ENCODE data around the gene KCNAB1. TPM values are rescaled to one million over a fixed set of nuclear protein-coding genes. Genes with fewer than 3 reads are reported as not detected.

The KCNAB1 gene
- total RNA-seq, 1 experiment from 2014 or later = not detected

- DNase-seq (no peak), ATAC-seq (no peak)
- ChIA-PET POLR2A (ENCODE audit: unreplicated experiment) (no interaction called here), CTCF (no interaction called here)
- Histone ChIP-seq H3K79me2 (ENCODE audit: low read length) (no peaks in the 10 kb centered on the region), H3K9ac (ENCODE audit: low read length) (no peak overlapping the region), H3F3A (ENCODE audit: low read length, unreplicated experiment) (no peaks in the 10 kb centered on the region), H3K4me3 (ENCODE audit: low read length) (no peak overlapping the region), H3K9me2 (replicated peaks; ENCODE audit: low read length) (no peaks in the 10 kb centered on the region), H3K27me3 (ENCODE audit: low read length) (peaks cover 85% of the 10 kb centered on the region), H4K20me1 (ENCODE audit: low read length) (no peaks in the 10 kb centered on the region), H3K4me2 (ENCODE audit: low read length) (no peak overlapping the region), H2AFZ (ENCODE audit: low read length) (no peak overlapping the region), H3K4me1 (ENCODE audit: insufficient read depth, low read length) (no peaks in the 10 kb centered on the region), H3K27ac (ENCODE audit: low read length) (no peak overlapping the region), H3K36me3 (ENCODE audit: low read depth, low read length) (no peaks in the 10 kb centered on the region), H3K9me3 (ENCODE audit: low read length) (no peaks in the 10 kb centered on the region)
- TF ChIP-seq EZH2phosphoT487 (IDR thresholded peaks at IDR 0.05; ENCODE audit: borderline replicate concordance, low read length) (no peak), CTCF (conservative IDR thresholded peaks at IDR 0.05; ENCODE audit: low read depth, low read length) (no peak), EZH2 (IDR thresholded peaks at IDR 0.05; ENCODE audit: low read length, unreplicated experiment) (no peak)
- no TSS peak for BruUV-seq (replicated peaks)
- intact Hi-C loops (cut with micrococcal nuclease) = no loop called here
These were observed 270.5 kb downstream of the KCNAB1 start for GRCh38 chr3:156390846-156391245.

GRCh38 chr3:156395961-156396710 lies 275.8 kb downstream of the KCNAB1 start:
- H3F3A ChIP-seq (ENCODE audit: low read length, unreplicated experiment) = no peaks in the 10 kb centered on the region
- intact Hi-C loops (cut with micrococcal nuclease) = no loop called here
- TF ChIP-seq EZH2 (IDR thresholded peaks at IDR 0.05; ENCODE audit: low read length, unreplicated experiment) (no peak), CTCF (conservative IDR thresholded peaks at IDR 0.05; ENCODE audit: low read depth, low read length) (no peak), EZH2phosphoT487 (IDR thresholded peaks at IDR 0.05; ENCODE audit: borderline replicate concordance, low read length) (no peak)
- no peak overlapping the region for H2AFZ ChIP-seq (ENCODE audit: low read length)
- no TSS peak for BruUV-seq (replicated peaks)
- H3K4me3 ChIP-seq (ENCODE audit: low read length) = no peak overlapping the region
- H3K36me3 ChIP-seq (ENCODE audit: low read depth, low read length) = no peaks in the 10 kb centered on the region
- H3K9me3 ChIP-seq (ENCODE audit: low read length) = no peaks in the 10 kb centered on the region
- H3K27me3 ChIP-seq (ENCODE audit: low read length) = peaks cover 74% of the 10 kb centered on the region
- H3K79me2 ChIP-seq (ENCODE audit: low read length) = no peaks in the 10 kb centered on the region
- H3K27ac ChIP-seq (ENCODE audit: low read length) = no peak overlapping the region
- POLR2A ChIA-PET (ENCODE audit: unreplicated experiment) = no interaction called here
- ATAC-seq = no peak
- no peak overlapping the region for H3K4me2 ChIP-seq (ENCODE audit: low read length)
- no peaks in the 10 kb centered on the region for H4K20me1 ChIP-seq (ENCODE audit: low read length)
- H3K9ac ChIP-seq (ENCODE audit: low read length) = no peak overlapping the region
- H3K4me1 ChIP-seq (ENCODE audit: insufficient read depth, low read length) = no peaks in the 10 kb centered on the region
- CTCF ChIA-PET = interaction anchor here (0.6 kb wide), 1 partner anchor 114 kb away, joined by 3 read pairs; no protein-coding TSS in a partner anchor
- no peak for DNase-seq
- H3K9me2 ChIP-seq (replicated peaks; ENCODE audit: low read length) = no peaks in the 10 kb centered on the region

- Histone ChIP-seq H3F3A (ENCODE audit: low read length, unreplicated experiment) (no peaks in the 10 kb centered on the region), H3K9me2 (replicated peaks; ENCODE audit: low read length) (no peaks in the 10 kb centered on the region), H3K4me3 (ENCODE audit: low read length) (no peak overlapping the region), H3K79me2 (ENCODE audit: low read length) (no peaks in the 10 kb centered on the region), H3K27ac (ENCODE audit: low read length) (no peak overlapping the region), H4K20me1 (ENCODE audit: low read length) (no peaks in the 10 kb centered on the region), H3K4me2 (ENCODE audit: low read length) (no peak overlapping the region), H3K27me3 (ENCODE audit: low read length) (peaks cover 74% of the 10 kb centered on the region), H3K36me3 (ENCODE audit: low read depth, low read length) (no peaks in the 10 kb centered on the region), H3K9ac (ENCODE audit: low read length) (no peak overlapping the region), H3K4me1 (ENCODE audit: insufficient read depth, low read length) (no peaks in the 10 kb centered on the region), H3K9me3 (ENCODE audit: low read length) (no peaks in the 10 kb centered on the region), H2AFZ (ENCODE audit: low read length) (no peak overlapping the region)
- POLR2A ChIA-PET (ENCODE audit: unreplicated experiment) = no interaction called here
- ATAC-seq (no peak), DNase-seq (no peak)
- no peak for TF ChIP-seq EZH2phosphoT487 (IDR thresholded peaks at IDR 0.05; ENCODE audit: borderline replicate concordance, low read length)
- CTCF ChIA-PET = interaction anchor here (0.6 kb wide), 1 partner anchor 113 kb away, joined by 3 read pairs; no protein-coding TSS in a partner anchor
- intact Hi-C loops (cut with micrococcal nuclease) = no loop called here
- no TSS peak for BruUV-seq (replicated peaks)
These were observed 276.5 kb downstream of the KCNAB1 start for GRCh38 chr3:156396851-156397250.

Measured in PC-3 (cell line).